HG03060 (cell line): ENCODE measurements around the gene MLLT6.
"Not testable (repeated sequence)": the region's sequence is repeated elsewhere in the genome, so short reads cannot be mapped to it uniquely, and the experiment has no call there.

Source experiments
- ATAC-seq: cut with Tn5 transposase; IDR thresholded peaks from one replicate; pipeline ENCODE4 v1.9.1; 2021; ENCODE audit warnings: low read depth, moderate number of reproducible peaks; ENCODE audit not compliant: unreplicated experiment

MLLT6 gene

GRCh38 chr17:38725066-38725465 lies 20.0 kb downstream of the MLLT6 start:
- ATAC-seq, result no peak

GRCh38 chr17:38726145-38726544 lies 21.1 kb downstream of the MLLT6 start:
- ATAC-seq, result not testable (repeated sequence)

GRCh38 chr17:38727736-38728135 lies 22.7 kb downstream of the MLLT6 start:
- ATAC-seq, result no peak

- ATAC-seq, result no peak
Observed at GRCh38 chr17:38728290-38728831, 23.3 kb downstream of the MLLT6 start.

GRCh38 chr17:38729368-38729885 lies 24.4 kb downstream of the MLLT6 start:
- ATAC-seq, result no peak

- no peak for ATAC-seq
Observed at GRCh38 chr17:38729886-38730525, 24.9 kb downstream of the MLLT6 start, which contains the start of gene CISD3. Gene CISD3 (plus strand): TSS chr17:38730341. CDS start chr17:38730359, 18 bp downstream.

GRCh38 chr17:38730526-38731379 lies 25.7 kb downstream of the MLLT6 start:
- no peak for ATAC-seq

- ATAC-seq, result no peak
Observed at GRCh38 chr17:38731526-38732294, 26.6 kb downstream of the MLLT6 start.

- no peak for ATAC-seq
Observed at GRCh38 chr17:38732376-38733281, 27.6 kb downstream of the MLLT6 start.

GRCh38 chr17:38733282-38733981 lies 28.4 kb downstream of the MLLT6 start:
- ATAC-seq, result no peak

GRCh38 chr17:38733982-38734973 lies 29.2 kb downstream of the MLLT6 start:
- no peak for ATAC-seq

GRCh38 chr17:38735161-38735997 lies 30.3 kb downstream of the MLLT6 start:
- no peak for ATAC-seq

- no peak for ATAC-seq
Observed at GRCh38 chr17:38738007-38738662, 33.1 kb downstream of the MLLT6 start.

- no peak for ATAC-seq
Observed at GRCh38 chr17:38738686-38739085, 33.6 kb downstream of the MLLT6 start.

- no peak for ATAC-seq
Observed at GRCh38 chr17:38739305-38739704, 34.2 kb downstream of the MLLT6 start.

GRCh38 chr17:38740044-38740443 lies 35.0 kb downstream of the MLLT6 start:
- no peak for ATAC-seq
